22Rv1 (cell line): ENCODE measurements around the gene CLK4.

ENCODE experiments used
- H3K27ac ChIP-seq: fragments of 450-650 bp; 2 replicates; pipeline ENCODE4 v1.5.1; 2017
- ZFX ChIP-seq: fragments of 450-650 bp; IDR thresholded peaks from 2 replicates; pipeline ENCODE4 v1.6.1; 2017; ENCODE audit warnings: antibody characterized with exemption, borderline replicate concordance
- TF ChIP-seq, protein P1 (sequence below): fragments of 450-650 bp; IDR thresholded peaks from 2 replicates; pipeline ENCODE4 v1.5.1; 2017; ENCODE audit warnings: mild to moderate bottlenecking

Gene CLK4

GRCh38 chr5:178595750-178596149 is 31.1 kb downstream of the CLK4 start:
- H3K27ac ChIP-seq = no peak overlapping the region
- TF ChIP-seq, protein P1, sequence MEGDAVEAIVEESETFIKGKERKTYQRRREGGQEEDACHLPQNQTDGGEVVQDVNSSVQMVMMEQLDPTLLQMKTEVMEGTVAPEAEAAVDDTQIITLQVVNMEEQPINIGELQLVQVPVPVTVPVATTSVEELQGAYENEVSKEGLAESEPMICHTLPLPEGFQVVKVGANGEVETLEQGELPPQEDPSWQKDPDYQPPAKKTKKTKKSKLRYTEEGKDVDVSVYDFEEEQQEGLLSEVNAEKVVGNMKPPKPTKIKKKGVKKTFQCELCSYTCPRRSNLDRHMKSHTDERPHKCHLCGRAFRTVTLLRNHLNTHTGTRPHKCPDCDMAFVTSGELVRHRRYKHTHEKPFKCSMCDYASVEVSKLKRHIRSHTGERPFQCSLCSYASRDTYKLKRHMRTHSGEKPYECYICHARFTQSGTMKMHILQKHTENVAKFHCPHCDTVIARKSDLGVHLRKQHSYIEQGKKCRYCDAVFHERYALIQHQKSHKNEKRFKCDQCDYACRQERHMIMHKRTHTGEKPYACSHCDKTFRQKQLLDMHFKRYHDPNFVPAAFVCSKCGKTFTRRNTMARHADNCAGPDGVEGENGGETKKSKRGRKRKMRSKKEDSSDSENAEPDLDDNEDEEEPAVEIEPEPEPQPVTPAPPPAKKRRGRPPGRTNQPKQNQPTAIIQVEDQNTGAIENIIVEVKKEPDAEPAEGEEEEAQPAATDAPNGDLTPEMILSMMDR = no peak
- no peak for TF ChIP-seq ZFX

- TF ChIP-seq, protein P1 = no peak
- no peak for TF ChIP-seq ZFX
- H3K27ac ChIP-seq = no peak overlapping the region
Measured at GRCh38 chr5:178595150-178595549, 31.7 kb downstream of the CLK4 start.

GRCh38 chr5:178590924-178591423 is 35.9 kb downstream of the CLK4 start:
- H3K27ac ChIP-seq = no peak overlapping the region
- TF ChIP-seq, protein P1 = peak; percentile 56
- no peak for TF ChIP-seq ZFX

DNA sequence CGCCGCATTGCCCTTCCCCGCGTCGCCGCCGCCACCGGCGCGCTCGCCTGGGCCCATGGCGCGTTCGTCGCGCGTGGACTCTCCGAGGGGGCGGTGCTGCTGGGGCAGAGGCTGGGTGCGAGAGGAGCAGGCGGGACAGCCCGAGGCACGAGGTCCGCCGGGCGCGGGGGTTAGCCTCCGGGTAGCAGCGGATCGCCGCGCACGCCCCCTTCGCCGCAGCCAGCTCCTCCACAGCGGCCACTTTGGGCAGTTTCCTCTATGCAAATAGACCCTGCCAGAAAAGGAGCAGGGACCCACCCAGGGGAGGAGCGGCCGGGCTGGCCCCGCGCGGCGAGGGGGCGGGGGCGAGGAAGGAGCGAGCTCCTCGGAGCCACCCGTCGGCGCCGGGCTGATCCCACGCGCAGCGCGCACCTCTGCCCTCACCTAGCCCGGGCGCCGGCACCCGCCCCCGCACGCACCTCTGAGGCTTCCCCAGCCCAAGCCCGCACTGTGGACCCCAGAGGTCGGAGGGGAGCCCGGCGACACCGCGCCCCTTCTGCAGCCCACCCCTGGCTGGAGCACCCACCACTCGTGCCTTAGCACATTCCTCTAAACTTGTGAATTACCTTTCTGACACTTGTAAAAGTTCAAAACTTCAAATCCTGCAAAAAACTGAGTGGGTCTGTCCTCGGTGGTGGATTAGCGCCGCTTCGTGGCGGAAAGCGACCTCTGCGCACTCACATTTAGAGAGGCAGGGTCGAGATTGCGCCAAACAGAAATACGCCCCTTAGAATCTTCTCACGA is 36.5 kb downstream of the CLK4 start, which contains the start of gene COL23A1:
TSS of gene COL23A1 (minus strand) at position 253 of the 783 bp plus-strand sequence.
- no peak for TF ChIP-seq ZFX
- TF ChIP-seq, protein P1 = peak; percentile 86
- H3K27ac ChIP-seq = no peak within 1 kb of the TSS

GRCh38 chr5:178589180-178590140 is 37.4 kb downstream of the CLK4 start:
- no peak overlapping the region for H3K27ac ChIP-seq
- TF ChIP-seq ZFX = no peak
- TF ChIP-seq, protein P1 = no peak

GRCh38 chr5:178588769-178589168 is 38.1 kb downstream of the CLK4 start:
- no peak overlapping the region for H3K27ac ChIP-seq

More at GRCh38 chr5:178588769-178589168, 38.1 kb downstream of the CLK4 start:
- TF ChIP-seq, protein P1 = no peak
- TF ChIP-seq ZFX = no peak
